Gastroesophageal sphincter (tissue), 4 donors: Measurements from ENCODE around the gene NUDT4. TPM values are rescaled to one million over a fixed set of nuclear protein-coding genes. Genes with fewer than 3 reads are reported as not detected.

Source experiments
- ATAC-seq: fragments of 150-250 bp; one replicate; pipeline ENCODE4 v1.9.1; 2016; ENCODE audit warnings: mild to moderate bottlenecking, moderate library complexity
- H3K27ac ChIP-seq, 4 donors: fragments of 200-600 bp; sonication (generic) in 3 of 4; 1 replicate in 3 of 4; 2 replicates in 1 of 4; pipeline ENCODE4 v1.5.1; 2016 to 2019
- H3K27me3 ChIP-seq: fragments of 200-600 bp; sonication (generic); one replicate; pipeline ENCODE4 v1.5.1; 2019
- H3K36me3 ChIP-seq, 2 donors: fragments of 200-600 bp; sonication (generic); one replicate each; pipeline ENCODE4 v1.5.1; 2019; ENCODE audit warnings: control low read depth in 1 of 2
- H3K4me1 ChIP-seq, 3 donors: fragments of 200-600 bp; sonication (generic); 1 replicate in 2 of 3; 2 replicates in 1 of 3; pipeline ENCODE4 v1.5.1; 2016 to 2019; ENCODE audit warnings: control low read depth in 2 of 3
- H3K4me3 ChIP-seq, 2 donors: fragments of 200-600 bp; sonication (generic); one replicate each; pipeline ENCODE4 v1.5.1; 2019; ENCODE audit warnings: mild to moderate bottlenecking in 1 of 2, moderate library complexity in 1 of 2
- H3K9me3 ChIP-seq, 3 donors: fragments of 200-600 bp; sonication (generic); one replicate each; pipeline ENCODE4 v1.5.1; 2017 to 2019; ENCODE audit warnings: control low read depth in 2 of 3
- EP300 ChIP-seq: sonication (generic); formaldehyde crosslinking; IDR thresholded peaks from one replicate; pipeline ENCODE4 v1.6.1; 2017; ENCODE audit warnings: antibody characterized with exemption, mild to moderate bottlenecking
- POLR2A ChIP-seq, 2 donors: fragments of 450-650 bp; IDR thresholded peaks; one replicate each; pipeline ENCODE4 v1.6.1; 2017; ENCODE audit warnings: antibody characterized with exemption in 2 of 2, mild to moderate bottlenecking in 2 of 2, moderate library complexity in 1 of 2
- POLR2AphosphoS5 ChIP-seq: sonication (generic); formaldehyde crosslinking; IDR thresholded peaks from one replicate; pipeline ENCODE4 v1.6.1; 2017; ENCODE audit warnings: antibody characterized with exemption
- WGBS, 2 donors: methylation state at CpG; one replicate each; pipeline ENCODE4 v1.1.5; 2018; ENCODE audit warnings: low coverage in 1 of 2; 5-methylcytosine and 5-hydroxymethylcytosine counted together
- total RNA-seq, 4 donors: library from RNA; depleted of rRNA; stranded (reverse); fragments of >200 nt; gene quantifications; one replicate each; pipeline ENCODE4 v1.1.0, GENCODE V29; 2016
- TF ChIP-seq, protein P1 (sequence below), 4 experiments: fragments of 200-600 bp in 2 of 4; fragments of 450-650 bp in 2 of 4; sonication (generic) in 1 of 4; IDR thresholded peaks; one replicate each; pipeline ENCODE4 v1.5.1; 2017 to 2019; ENCODE audit warnings: antibody characterized with exemption in 4 of 4, mild to moderate bottlenecking in 2 of 4, moderate library complexity in 2 of 4

NUDT4 gene
- total RNA-seq, 4 donors from 2014 or later: 91.2 to 146 (median 94.3) TPM

DNA sequence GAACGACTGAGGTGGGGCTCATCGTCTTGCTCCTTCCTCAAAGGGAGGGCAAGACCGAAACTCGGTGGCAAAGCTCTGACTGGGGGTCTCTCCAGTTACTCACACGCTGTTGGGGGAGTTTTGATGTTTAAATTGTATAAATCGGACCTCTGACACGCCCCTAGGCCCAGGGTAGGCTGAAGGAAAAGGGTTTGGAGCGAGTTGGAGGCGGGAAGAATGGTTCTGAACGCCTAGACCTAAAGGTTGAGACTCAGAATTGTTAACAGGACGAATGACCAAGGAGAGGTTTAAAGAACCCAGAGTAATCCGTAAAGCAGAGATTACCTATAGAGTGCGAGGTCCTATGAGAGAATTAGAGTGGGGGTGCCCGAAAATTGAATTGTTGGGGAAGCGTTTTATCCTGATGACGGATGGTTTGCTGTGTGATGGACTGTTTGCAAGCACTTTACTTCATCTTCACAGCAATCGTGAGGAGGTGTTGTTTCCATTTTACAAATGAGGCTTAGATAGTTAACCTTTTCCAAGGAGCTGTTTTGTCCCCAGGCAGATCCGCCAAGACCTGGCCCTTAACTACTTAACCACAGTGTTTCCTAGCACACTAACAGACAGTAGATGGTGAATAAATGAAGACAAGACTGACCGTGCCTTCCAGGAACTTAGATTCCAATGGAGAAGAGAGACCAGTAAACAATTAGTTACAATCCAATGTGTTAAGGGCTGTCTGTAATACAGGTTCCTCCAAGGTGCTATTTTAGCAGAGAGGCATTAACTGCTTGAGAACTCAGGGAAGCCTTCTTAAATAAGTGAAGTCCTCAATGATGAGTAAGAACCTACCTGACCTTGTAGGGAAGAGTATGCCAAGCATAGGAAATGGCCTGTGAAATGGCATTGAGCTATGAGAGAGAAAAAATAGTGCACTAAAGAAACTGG lies 65.0 kb downstream of the NUDT4 start:
- H3K9me3 ChIP-seq: no peaks in the 10 kb centered on the region
- no peaks in the 10 kb centered on the region for H3K36me3 ChIP-seq
- no peak for ATAC-seq
- peak overlapping the region; percentile 89 to 98 (median 95) for H3K27ac ChIP-seq
- no peak for TF ChIP-seq POLR2AphosphoS5
- TF ChIP-seq EP300: no peak
- TF ChIP-seq, protein P1, sequence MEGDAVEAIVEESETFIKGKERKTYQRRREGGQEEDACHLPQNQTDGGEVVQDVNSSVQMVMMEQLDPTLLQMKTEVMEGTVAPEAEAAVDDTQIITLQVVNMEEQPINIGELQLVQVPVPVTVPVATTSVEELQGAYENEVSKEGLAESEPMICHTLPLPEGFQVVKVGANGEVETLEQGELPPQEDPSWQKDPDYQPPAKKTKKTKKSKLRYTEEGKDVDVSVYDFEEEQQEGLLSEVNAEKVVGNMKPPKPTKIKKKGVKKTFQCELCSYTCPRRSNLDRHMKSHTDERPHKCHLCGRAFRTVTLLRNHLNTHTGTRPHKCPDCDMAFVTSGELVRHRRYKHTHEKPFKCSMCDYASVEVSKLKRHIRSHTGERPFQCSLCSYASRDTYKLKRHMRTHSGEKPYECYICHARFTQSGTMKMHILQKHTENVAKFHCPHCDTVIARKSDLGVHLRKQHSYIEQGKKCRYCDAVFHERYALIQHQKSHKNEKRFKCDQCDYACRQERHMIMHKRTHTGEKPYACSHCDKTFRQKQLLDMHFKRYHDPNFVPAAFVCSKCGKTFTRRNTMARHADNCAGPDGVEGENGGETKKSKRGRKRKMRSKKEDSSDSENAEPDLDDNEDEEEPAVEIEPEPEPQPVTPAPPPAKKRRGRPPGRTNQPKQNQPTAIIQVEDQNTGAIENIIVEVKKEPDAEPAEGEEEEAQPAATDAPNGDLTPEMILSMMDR (IDR thresholded peaks at IDR 0.05): no peak
- no peak for TF ChIP-seq POLR2A (IDR thresholded peaks at IDR 0.05)
- H3K27me3 ChIP-seq: no peaks in the 10 kb centered on the region
- H3K4me1 ChIP-seq: peaks cover 0 to 43% (median 11%) of the 10 kb centered on the region in 3 donors
- 3 to 9% methylated on average over 11 to 14 of the region's 19 CpGs for WGBS, 2 donors
- peak overlapping the region; percentile 96 to 97 for H3K4me3 ChIP-seq

- Histone ChIP-seq H3K9me3 (no peaks in the 10 kb centered on the region), H3K27ac (no peak overlapping the region), H3K4me1 (peaks cover 0 to 34% (median 11%) of the 10 kb centered on the region in 3 donors), H3K4me3 (no peak overlapping the region), H3K36me3 (no peaks in the 10 kb centered on the region), H3K27me3 (no peaks in the 10 kb centered on the region)
- TF ChIP-seq, protein P1 (IDR thresholded peaks at IDR 0.05): no peak
- TF ChIP-seq EP300: no peak
- no peak for TF ChIP-seq POLR2AphosphoS5
- TF ChIP-seq POLR2A (IDR thresholded peaks at IDR 0.05): no peak
- no peak for ATAC-seq
- 100% methylated on average over 1 of the region's 4 CpGs; no CpG with 5 or more reads in 1 of the 2 donors for WGBS, 2 donors
Observed at GRCh38 chr12:93443576-93443975, 65.9 kb downstream of the NUDT4 start.

- H3K36me3 ChIP-seq: no peaks in the 10 kb centered on the region
- WGBS, 2 donors: 21 to 59% methylated on average over 4 of the region's 4 CpGs
- H3K4me3 ChIP-seq: no peak overlapping the region
- ATAC-seq: no peak
- H3K9me3 ChIP-seq: no peaks in the 10 kb centered on the region
- H3K27me3 ChIP-seq: no peaks in the 10 kb centered on the region
- TF ChIP-seq, protein P1 (IDR thresholded peaks at IDR 0.05): no peak
- TF ChIP-seq POLR2AphosphoS5: no peak
- H3K4me1 ChIP-seq: peaks cover 0 to 5% (median 0%) of the 10 kb centered on the region in 3 donors
- no peak overlapping the region for H3K27ac ChIP-seq
Observed at GRCh38 chr12:93447555-93448290, 70.0 kb downstream of the NUDT4 start.

GRCh38 chr12:93448796-93449195 lies 71.1 kb downstream of the NUDT4 start:
- no peak for ATAC-seq

More at GRCh38 chr12:93448796-93449195, 71.1 kb downstream of the NUDT4 start:
- Histone ChIP-seq H3K27ac (no peak overlapping the region), H3K36me3 (no peaks in the 10 kb centered on the region), H3K4me1 (no peaks in the 10 kb centered on the region), H3K9me3 (no peaks in the 10 kb centered on the region), H3K4me3 (no peak overlapping the region), H3K27me3 (no peaks in the 10 kb centered on the region)
- WGBS, 2 donors: 71 to 78% methylated on average over 5 of the region's 5 CpGs
- no peak for TF ChIP-seq POLR2AphosphoS5
- no peak for TF ChIP-seq EP300
- TF ChIP-seq POLR2A (IDR thresholded peaks at IDR 0.05): no peak
- TF ChIP-seq, protein P1 (IDR thresholded peaks at IDR 0.05): no peak
